BE2C (cell line): ENCODE data around the gene ATXN7L2.

ENCODE experiments used
- DNase-seq: peaks from one replicate; pipeline ENCODE4 v3.0.0-alpha.2; 2020
- H3K27me3 ChIP-seq: fragments of 250-450 bp; sonication (Bioruptor Pico); 2 replicates; pipeline ENCODE4 v1.5.1; 2020; ENCODE audit warnings: mild to moderate bottlenecking
- H3K36me3 ChIP-seq: fragments of 250-450 bp; sonication (Bioruptor Pico); 2 replicates; pipeline ENCODE4 v1.5.1; 2020; ENCODE audit warnings: mild to moderate bottlenecking
- H3K4me1 ChIP-seq: fragments of 250-450 bp; sonication (Bioruptor Pico); 2 replicates; pipeline ENCODE4 v1.5.1; 2020
- H3K4me3 ChIP-seq: 2 replicates; pipeline ENCODE4 v1.5.1; 2011; ENCODE audit warnings: low read depth, low read length
- H3K9me3 ChIP-seq: fragments of 250-450 bp; sonication (Bioruptor Pico); 2 replicates; pipeline ENCODE4 v1.5.1; 2020
- CTCF ChIP-seq: IDR thresholded peaks from 2 replicates; pipeline ENCODE4 v1.5.1; 2012; ENCODE audit warnings: mild to moderate bottlenecking, low read depth, low read length

Gene ATXN7L2

GRCh38 chr1:109509176-109510134 is 25.8 kb downstream of the ATXN7L2 start, which contains the start of gene AMIGO1:
TSS of gene AMIGO1 (minus strand) at chr1:109509727. CDS start at chr1:109508912, 815 bp downstream.
- no peaks in the 10 kb centered on the region for H3K36me3 ChIP-seq
- TF ChIP-seq CTCF = no peak
- H3K4me1 ChIP-seq = no peaks in the 10 kb centered on the region
- H3K27me3 ChIP-seq = peaks cover 4% of the 10 kb centered on the region; the same call in 1 of the 2 replicates
- peak within 1 kb of the TSS; percentile 83 for H3K4me3 ChIP-seq
- H3K9me3 ChIP-seq = no peaks in the 10 kb centered on the region
- peak; percentile 78 for DNase-seq

GRCh38 chr1:109513110-109513710 is 29.5 kb downstream of the ATXN7L2 start:
- no peak for DNase-seq
- no peaks in the 10 kb centered on the region for H3K4me1 ChIP-seq
- TF ChIP-seq CTCF = no peak
- H3K27me3 ChIP-seq = peaks cover 4% of the 10 kb centered on the region; the same call in 1 of the 2 replicates
- no peaks in the 10 kb centered on the region for H3K36me3 ChIP-seq
- no peak overlapping the region for H3K4me3 ChIP-seq
- no peaks in the 10 kb centered on the region for H3K9me3 ChIP-seq

GRCh38 chr1:109514846-109515245 is 31.1 kb downstream of the ATXN7L2 start:
- no peaks in the 10 kb centered on the region for H3K36me3 ChIP-seq
- H3K27me3 ChIP-seq = peaks cover under 1% of the 10 kb centered on the region; the same call in 1 of the 2 replicates
- TF ChIP-seq CTCF = no peak
- H3K4me1 ChIP-seq = no peaks in the 10 kb centered on the region
- H3K4me3 ChIP-seq = no peak overlapping the region
- no peak for DNase-seq
- H3K9me3 ChIP-seq = no peaks in the 10 kb centered on the region

- no peak for TF ChIP-seq CTCF
These were observed 33.2 kb downstream of the ATXN7L2 start for GRCh38 chr1:109516872-109517271.

GRCh38 chr1:109517337-109517736 is 33.6 kb downstream of the ATXN7L2 start:
- peaks cover 4% of the 10 kb centered on the region for H3K4me1 ChIP-seq
- no peaks in the 10 kb centered on the region for H3K9me3 ChIP-seq

More at GRCh38 chr1:109516872-109517271, 33.2 kb downstream of the ATXN7L2 start:
- Histone ChIP-seq H3K4me1 (peaks cover 4% of the 10 kb centered on the region), H3K36me3 (no peaks in the 10 kb centered on the region), H3K9me3 (no peaks in the 10 kb centered on the region), H3K27me3 (no peaks in the 10 kb centered on the region), H3K4me3 (no peak overlapping the region)
- no peak for DNase-seq

More at GRCh38 chr1:109517337-109517736, 33.6 kb downstream of the ATXN7L2 start:
- TF ChIP-seq CTCF = no peak
- Histone ChIP-seq H3K4me3 (no peak overlapping the region), H3K27me3 (no peaks in the 10 kb centered on the region), H3K36me3 (no peaks in the 10 kb centered on the region)
- no peak for DNase-seq
